Measurements from ENCODE around the gene ASTN2. TPM values are rescaled to one million over a fixed set of nuclear protein-coding genes. Genes with fewer than 3 reads are reported as not detected.

The ASTN2 gene
- total and polyA plus RNA-seq, 2 donors (not counting 3 experiments of a cell fraction or from before 2014, with no cell fraction given): 1.0 to 1.9 TPM

GRCh38 chr9:116763770-116764169 lies 651.1 kb downstream of the ASTN2 start:
- POLR2A ChIA-PET: no interaction called here
- Histone ChIP-seq H3K9ac (replicated peaks; ENCODE audit: extremely low read depth, insufficient read depth, low read length) (no peak overlapping the region), H3K79me2 (ENCODE audit: control insufficient read depth, insufficient read depth, low read length) (no peaks in the 10 kb centered on the region), H3K4me2 (ENCODE audit: insufficient read depth, low read length) (no peak overlapping the region), H4K20me1 (replicated peaks; ENCODE audit: control insufficient read depth, extremely low read depth, insufficient read depth, low read length) (no peaks in the 10 kb centered on the region), H3K27ac (ENCODE audit: insufficient read depth, low read depth, low read length) (no peak overlapping the region), H3K4me1 (ENCODE audit: control insufficient read depth, extremely low read depth, insufficient read depth, low read length) (no peaks in the 10 kb centered on the region), H3K9me3 (replicated peaks; ENCODE audit: control insufficient read depth, insufficient read depth, low read length) (peaks cover 2% of the 10 kb centered on the region), H3K9me1 (replicated peaks; ENCODE audit: control insufficient read depth, extremely low read depth, insufficient read depth, low read length) (no peaks in the 10 kb centered on the region), H3K27me3 (ENCODE audit: control insufficient read depth in 2 of 2, insufficient read depth in 2 of 2, low read length in 2 of 2) (no peaks in the 10 kb centered on the region), H2AFZ (ENCODE audit: low read depth, low read length) (no peak overlapping the region), H3K36me3 (ENCODE audit: control insufficient read depth in 2 of 2, extremely low read depth in 1 of 2, insufficient read depth in 2 of 2, low read length in 2 of 2) (no peaks in the 10 kb centered on the region), H3K4me3 (replicated peaks in 1 of 3; ENCODE audit: insufficient read depth in 1 of 3, low read depth in 1 of 3, low read length in 3 of 3) (no peak overlapping the region)
- BruUV-seq (replicated peaks): no TSS peak
- intact Hi-C loops (cut with micrococcal nuclease) (no loop called here), dilution Hi-C loops (cut with MboI; ENCODE audit: extremely low pct_ligation_motif_present, low sequenced_read_pairs) (no loop called here)
- TF ChIP-seq MAX (IDR thresholded peaks at IDR 0.05; ENCODE audit: insufficient read depth, insufficient read length): no peak
- no peak for TF ChIP-seq JUN (IDR thresholded peaks at IDR 0.05; ENCODE audit: borderline replicate concordance, insufficient read depth, insufficient read length, low read depth)
- TF ChIP-seq, protein P1, sequence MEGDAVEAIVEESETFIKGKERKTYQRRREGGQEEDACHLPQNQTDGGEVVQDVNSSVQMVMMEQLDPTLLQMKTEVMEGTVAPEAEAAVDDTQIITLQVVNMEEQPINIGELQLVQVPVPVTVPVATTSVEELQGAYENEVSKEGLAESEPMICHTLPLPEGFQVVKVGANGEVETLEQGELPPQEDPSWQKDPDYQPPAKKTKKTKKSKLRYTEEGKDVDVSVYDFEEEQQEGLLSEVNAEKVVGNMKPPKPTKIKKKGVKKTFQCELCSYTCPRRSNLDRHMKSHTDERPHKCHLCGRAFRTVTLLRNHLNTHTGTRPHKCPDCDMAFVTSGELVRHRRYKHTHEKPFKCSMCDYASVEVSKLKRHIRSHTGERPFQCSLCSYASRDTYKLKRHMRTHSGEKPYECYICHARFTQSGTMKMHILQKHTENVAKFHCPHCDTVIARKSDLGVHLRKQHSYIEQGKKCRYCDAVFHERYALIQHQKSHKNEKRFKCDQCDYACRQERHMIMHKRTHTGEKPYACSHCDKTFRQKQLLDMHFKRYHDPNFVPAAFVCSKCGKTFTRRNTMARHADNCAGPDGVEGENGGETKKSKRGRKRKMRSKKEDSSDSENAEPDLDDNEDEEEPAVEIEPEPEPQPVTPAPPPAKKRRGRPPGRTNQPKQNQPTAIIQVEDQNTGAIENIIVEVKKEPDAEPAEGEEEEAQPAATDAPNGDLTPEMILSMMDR (IDR thresholded peaks at IDR 0.05; ENCODE audit: extremely low read depth in 1 of 2, insufficient read depth in 1 of 2, low read depth in 1 of 2, low read length in 2 of 2): no peak
- no peak for TF ChIP-seq EZH2 (IDR thresholded peaks at IDR 0.05; ENCODE audit: borderline replicate concordance, low read depth, low read length, severe bottlenecking)
- TF ChIP-seq GATA2 (IDR thresholded peaks at IDR 0.05; ENCODE audit: insufficient read depth, insufficient read length, low read depth, low read length): no peak
- TF ChIP-seq MYC (IDR thresholded peaks at IDR 0.05; ENCODE audit: low read depth, low read length): no peak
- no peak for TF ChIP-seq POLR2A (IDR thresholded peaks at IDR 0.05; ENCODE audit: low read depth, low read length)
- TF ChIP-seq FOS (IDR thresholded peaks at IDR 0.05; ENCODE audit: borderline replicate concordance, insufficient read depth, low read length): no peak
- no peak for TF ChIP-seq POLR2AphosphoS5 (IDR thresholded peaks at IDR 0.05; ENCODE audit: insufficient read depth, low read depth, low read length)
- no peak for DNase-seq (ENCODE audit: low read depth, low spot score)
- no peak for FAIRE-seq
- CTCF ChIA-PET: no interaction called here

All from endothelial cell of umbilical vein (primary cell).